ENCODE measurements around the gene OR5P2.

- TF ChIP-seq POLR2A (IDR thresholded peaks at IDR 0.05; ENCODE audit: low read depth, low read length) (no peak), POLR2AphosphoS5 (IDR thresholded peaks at IDR 0.05; ENCODE audit: low read depth, low read length) (no peak), TAF1 (IDR thresholded peaks at IDR 0.05; ENCODE audit: borderline replicate concordance, low read depth, low read length) (no peak)
Measured at GRCh38 chr11:7796842-7797241, at the start of gene OR5P2.

Measured in GM12892 (cell line).